Glutamatergic neuron (in vitro differentiated cells): ENCODE measurements around the gene SLC7A1. TPM values are rescaled to one million over a fixed set of nuclear protein-coding genes. Genes with fewer than 3 reads are reported as not detected.
A peak's percentile ranks its signal among the peaks of the same experiment; 100 is the strongest.

Experiments used
- DNase-seq: peaks from one replicate; pipeline ENCODE4 v3.0.0; 2022
- H3K27ac Mint-ChIP-seq: one replicate; pipeline ENCODE4 v1.8.0; 2020; ENCODE audit warnings: mild to moderate bottlenecking, mixed read lengths, inconsistent platforms; ENCODE audit not compliant: unreplicated experiment
- H3K27me3 Mint-ChIP-seq: one replicate; pipeline ENCODE4 v1.8.0; 2020; ENCODE audit warnings: mild to moderate bottlenecking, moderate library complexity, mixed read lengths, inconsistent platforms; ENCODE audit not compliant: unreplicated experiment
- H3K36me3 Mint-ChIP-seq: one replicate; pipeline ENCODE4 v1.8.0; 2020; ENCODE audit warnings: mild to moderate bottlenecking, mixed read lengths, inconsistent platforms; ENCODE audit not compliant: unreplicated experiment
- H3K4me1 Mint-ChIP-seq: one replicate; pipeline ENCODE4 v1.8.0; 2020; ENCODE audit warnings: mild to moderate bottlenecking, low read depth, mixed read lengths, inconsistent platforms; ENCODE audit not compliant: unreplicated experiment
- H3K4me3 Mint-ChIP-seq: one replicate; pipeline ENCODE4 v1.8.0; 2020; ENCODE audit warnings: mild to moderate bottlenecking, mixed read lengths, inconsistent platforms; ENCODE audit not compliant: unreplicated experiment
- H3K9me3 Mint-ChIP-seq: one replicate; pipeline ENCODE4 v1.8.0; 2020; ENCODE audit warnings: mild to moderate bottlenecking, moderate library complexity, mixed read lengths, inconsistent platforms; ENCODE audit not compliant: unreplicated experiment
- CTCF ChIP-seq: fragments of 200-600 bp; sonication (generic); IDR thresholded peaks from one replicate; pipeline ENCODE4 v1.5.0; 2021; ENCODE audit not compliant: partially characterized antibody, unreplicated experiment
- total RNA-seq: library from RNA; stranded (reverse); fragmentation: NEBNext Ultra II Directional; extraction: Animal tissue kit (Norgen Biotek cat#: 25700); gene quantifications from one replicate; pipeline ENCODE4 v1.2.1, GENCODE V29; 2021; ENCODE audit not compliant: unreplicated experiment

SLC7A1 gene
- total RNA-seq, 1 donor from 2014 or later: 89.8 TPM

GRCh38 chr13:29573190-29573589 lies 22.3 kb downstream of the SLC7A1 start:
- Mint-ChIP-seq H3K4me1 (peaks cover 24% of the 10 kb centered on the region), H3K36me3 (no peaks in the 10 kb centered on the region), H3K4me3 (peak overlapping the region; percentile 50), H3K9me3 (peaks cover 10% of the 10 kb centered on the region), H3K27me3 (peaks cover 6% of the 10 kb centered on the region), H3K27ac (peak overlapping the region; percentile 74)
- TF ChIP-seq CTCF: no peak
- DNase-seq: no peak

GRCh38 chr13:29572575-29572974 lies 22.9 kb downstream of the SLC7A1 start:
- DNase-seq: no peak
- Mint-ChIP-seq H3K36me3 (no peaks in the 10 kb centered on the region), H3K4me3 (peak overlapping the region; percentile 50), H3K27ac (peak overlapping the region; percentile 62), H3K27me3 (peaks cover 7% of the 10 kb centered on the region), H3K4me1 (peaks cover 24% of the 10 kb centered on the region), H3K9me3 (peaks cover 10% of the 10 kb centered on the region)
- TF ChIP-seq CTCF: no peak

GRCh38 chr13:29571876-29572570 lies 23.5 kb downstream of the SLC7A1 start:
- peaks cover 10% of the 10 kb centered on the region for H3K9me3 Mint-ChIP-seq
- no peak overlapping the region for H3K27ac Mint-ChIP-seq
- no peak for TF ChIP-seq CTCF
- H3K4me1 Mint-ChIP-seq: peaks cover 24% of the 10 kb centered on the region
- peak overlapping the region; percentile 50 for H3K4me3 Mint-ChIP-seq
- no peaks in the 10 kb centered on the region for H3K36me3 Mint-ChIP-seq
- peaks cover 9% of the 10 kb centered on the region for H3K27me3 Mint-ChIP-seq
- DNase-seq: no peak

- H3K4me1 Mint-ChIP-seq: peaks cover 24% of the 10 kb centered on the region
- H3K27me3 Mint-ChIP-seq: peaks cover 9% of the 10 kb centered on the region
- no peak overlapping the region for H3K4me3 Mint-ChIP-seq
- no peak overlapping the region for H3K27ac Mint-ChIP-seq
- TF ChIP-seq CTCF: no peak
- no peaks in the 10 kb centered on the region for H3K36me3 Mint-ChIP-seq
- peaks cover 8% of the 10 kb centered on the region for H3K9me3 Mint-ChIP-seq
- DNase-seq: no peak
These were observed 25.3 kb downstream of the SLC7A1 start for GRCh38 chr13:29570051-29570654.

GRCh38 chr13:29569253-29570050 lies 26.0 kb downstream of the SLC7A1 start:
- Mint-ChIP-seq H3K9me3 (peaks cover 8% of the 10 kb centered on the region), H3K27ac (no peak overlapping the region), H3K4me1 (peaks cover 27% of the 10 kb centered on the region), H3K4me3 (no peak overlapping the region), H3K36me3 (no peaks in the 10 kb centered on the region), H3K27me3 (peaks cover 9% of the 10 kb centered on the region)
- no peak for TF ChIP-seq CTCF
- DNase-seq: no peak
